WTC11 (cell line): ENCODE measurements around the gene MYOG. TPM values are rescaled to one million over a fixed set of nuclear protein-coding genes. Genes with fewer than 3 reads are reported as not detected.

ENCODE experiments used
- ATAC-seq: fragments of 200-7000 bp; cut with Tn5 transposase; 2 replicates; pipeline ENCODE4 v1.10.0; 2021; ENCODE audit warnings: mild to moderate bottlenecking, moderate library complexity
- CTCF ChIA-PET: fragments of 300-600 bp; sonication (Branson Sonifier 250); formaldehyde crosslinking; loops from one replicate; lab custom pipeline; 2021; ENCODE audit warnings: antibody characterized with exemption; lab: Charles Lee
- POLR2A ChIA-PET: fragments of 350-600 bp; sonication (Branson Sonifier 250); formaldehyde crosslinking; loops from one replicate; lab custom pipeline; 2021; ENCODE audit warnings: antibody characterized with exemption; lab: Charles Lee
- DNase-seq: peaks from one replicate; pipeline ENCODE4 v3.0.0; 2021; ENCODE audit warnings: low spot score
- H3K27ac Mint-ChIP-seq: 2 replicates; pipeline ENCODE4 v1.8.0; 2021; ENCODE audit warnings: mixed read lengths
- H3K27me3 Mint-ChIP-seq: 2 replicates; pipeline ENCODE4 v1.8.0; 2021; ENCODE audit warnings: low read depth, mild to moderate bottlenecking, moderate library complexity, mixed read lengths
- H3K36me3 Mint-ChIP-seq: 2 replicates; pipeline ENCODE4 v1.8.0; 2021; ENCODE audit warnings: mixed read lengths
- H3K4me1 Mint-ChIP-seq: 2 replicates; pipeline ENCODE4 v1.8.0; 2022; ENCODE audit warnings: mixed read lengths
- H3K4me3 Mint-ChIP-seq: 2 replicates; pipeline ENCODE4 v1.8.0; 2021; ENCODE audit warnings: mild to moderate bottlenecking, moderate library complexity, mixed read lengths
- H3K9me3 Mint-ChIP-seq: 2 replicates; pipeline ENCODE4 v1.8.0; 2021; ENCODE audit warnings: mixed read lengths
- EMX1 ChIP-seq: fragments of 250-450 bp; sonication (Bioruptor Pico); IDR thresholded peaks from 2 replicates; pipeline ENCODE4 v1.8.0; 2021; ENCODE audit warnings: mild to moderate bottlenecking
- SMAD3 ChIP-seq: sonication (generic); formaldehyde crosslinking; IDR thresholded peaks from 2 replicates; pipeline ENCODE4 v1.8.0; 2022; ENCODE audit warnings: missing genetic modification reagents, mild to moderate bottlenecking, borderline replicate concordance
- USF1 ChIP-seq: sonication (generic); formaldehyde crosslinking; IDR thresholded peaks from 2 replicates; pipeline ENCODE4 v1.8.0; 2022; ENCODE audit warnings: mild to moderate bottlenecking, missing genetic modification reagents
- ZBTB21 ChIP-seq: sonication (generic); formaldehyde crosslinking; IDR thresholded peaks from 2 replicates; pipeline ENCODE4 v1.8.1; 2023; ENCODE audit warnings: mild to moderate bottlenecking, missing genetic modification reagents, borderline replicate concordance
- ZNF138 ChIP-seq: sonication (generic); formaldehyde crosslinking; conservative IDR thresholded peaks from 2 replicates; pipeline ENCODE4 v1.8.1; 2022; ENCODE audit warnings: mild to moderate bottlenecking, moderate library complexity, missing genetic modification reagents
- ZNF281 ChIP-seq: sonication (generic); formaldehyde crosslinking; IDR thresholded peaks from 2 replicates; pipeline ENCODE4 v1.8.0; 2023; ENCODE audit warnings: mild to moderate bottlenecking, missing genetic modification reagents
- ZNF396 ChIP-seq: fragments of 250-450 bp; sonication (Bioruptor Pico); IDR thresholded peaks from 2 replicates; pipeline ENCODE4 v1.8.0; 2021; ENCODE audit warnings: mild to moderate bottlenecking, moderate library complexity, borderline replicate concordance
- ZNF416 ChIP-seq: fragments of 250-450 bp; sonication (Bioruptor Pico); IDR thresholded peaks from 2 replicates; pipeline ENCODE4 v1.9.0; 2021; ENCODE audit warnings: mild to moderate bottlenecking, inconsistent platforms
- ZNF512 ChIP-seq: sonication (generic); formaldehyde crosslinking; IDR thresholded peaks from 2 replicates; pipeline ENCODE4 v1.8.1; 2022; ENCODE audit warnings: missing genetic modification reagents, borderline replicate concordance
- ZNF671 ChIP-seq: fragments of 250-450 bp; sonication (Bioruptor Pico); IDR thresholded peaks from 2 replicates; pipeline ENCODE4 v1.8.0; 2021; ENCODE audit warnings: mild to moderate bottlenecking
- total RNA-seq: library from RNA; stranded (reverse); gene quantifications from 3 replicates; pipeline ENCODE4 v1.2.3, GENCODE V29; 2021
- TF ChIP-seq, protein P1 (sequence below): fragments of 250-450 bp; sonication (Bioruptor Pico); IDR thresholded peaks from 2 replicates; pipeline ENCODE4 v2.1.2; 2022; ENCODE audit warnings: mild to moderate bottlenecking, moderate library complexity
- TF ChIP-seq, protein P2 (sequence below): sonication (generic); formaldehyde crosslinking; conservative IDR thresholded peaks from 2 replicates; pipeline ENCODE4 v1.8.1; 2023; ENCODE audit warnings: mild to moderate bottlenecking, low read depth, missing genetic modification reagents, moderate library complexity
- TF ChIP-seq, protein P3 (sequence below): fragments of 250-450 bp; sonication (Bioruptor Pico); IDR thresholded peaks from 2 replicates; pipeline ENCODE4 v1.8.0; 2021; ENCODE audit warnings: mild to moderate bottlenecking
- TF ChIP-seq, protein P4 (sequence below): sonication (generic); formaldehyde crosslinking; IDR thresholded peaks from 2 replicates; pipeline ENCODE4 v1.8.1; 2023; ENCODE audit warnings: mild to moderate bottlenecking, missing genetic modification reagents, moderate library complexity

Gene MYOG
- total RNA-seq, 1 experiment from 2014 or later, result not detected

DNA sequence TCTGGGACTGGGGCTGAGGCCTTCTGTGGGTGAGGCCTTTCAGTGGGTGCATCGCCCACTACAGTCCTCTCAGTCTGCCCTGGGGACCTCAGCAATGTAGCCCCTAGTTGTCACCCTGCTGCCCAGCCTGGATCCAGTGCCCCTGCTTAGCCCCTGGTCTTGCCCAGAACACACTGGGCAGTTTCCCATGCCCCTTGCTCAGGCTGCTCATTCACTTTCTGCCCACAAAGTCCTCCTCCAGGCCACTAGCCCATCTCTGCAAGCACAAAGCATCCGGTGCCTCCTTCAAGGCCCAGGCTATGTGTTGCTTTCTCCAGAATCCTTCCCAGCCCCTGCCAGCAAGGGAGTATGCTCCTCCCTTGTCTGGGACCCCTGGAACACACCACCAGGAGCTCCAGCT is 36.3 kb upstream of the MYOG start (continued):
- TF ChIP-seq, protein P1, sequence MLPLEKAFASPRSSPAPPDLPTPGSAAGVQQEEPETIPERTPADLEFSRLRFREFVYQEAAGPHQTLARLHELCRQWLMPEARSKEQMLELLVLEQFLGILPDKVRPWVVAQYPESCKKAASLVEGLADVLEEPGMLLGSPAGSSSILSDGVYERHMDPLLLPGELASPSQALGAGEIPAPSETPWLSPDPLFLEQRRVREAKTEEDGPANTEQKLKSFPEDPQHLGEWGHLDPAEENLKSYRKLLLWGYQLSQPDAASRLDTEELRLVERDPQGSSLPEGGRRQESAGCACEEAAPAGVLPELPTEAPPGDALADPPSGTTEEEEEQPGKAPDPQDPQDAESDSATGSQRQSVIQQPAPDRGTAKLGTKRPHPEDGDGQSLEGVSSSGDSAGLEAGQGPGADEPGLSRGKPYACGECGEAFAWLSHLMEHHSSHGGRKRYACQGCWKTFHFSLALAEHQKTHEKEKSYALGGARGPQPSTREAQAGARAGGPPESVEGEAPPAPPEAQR, result no peak
- TF ChIP-seq, protein P2, sequence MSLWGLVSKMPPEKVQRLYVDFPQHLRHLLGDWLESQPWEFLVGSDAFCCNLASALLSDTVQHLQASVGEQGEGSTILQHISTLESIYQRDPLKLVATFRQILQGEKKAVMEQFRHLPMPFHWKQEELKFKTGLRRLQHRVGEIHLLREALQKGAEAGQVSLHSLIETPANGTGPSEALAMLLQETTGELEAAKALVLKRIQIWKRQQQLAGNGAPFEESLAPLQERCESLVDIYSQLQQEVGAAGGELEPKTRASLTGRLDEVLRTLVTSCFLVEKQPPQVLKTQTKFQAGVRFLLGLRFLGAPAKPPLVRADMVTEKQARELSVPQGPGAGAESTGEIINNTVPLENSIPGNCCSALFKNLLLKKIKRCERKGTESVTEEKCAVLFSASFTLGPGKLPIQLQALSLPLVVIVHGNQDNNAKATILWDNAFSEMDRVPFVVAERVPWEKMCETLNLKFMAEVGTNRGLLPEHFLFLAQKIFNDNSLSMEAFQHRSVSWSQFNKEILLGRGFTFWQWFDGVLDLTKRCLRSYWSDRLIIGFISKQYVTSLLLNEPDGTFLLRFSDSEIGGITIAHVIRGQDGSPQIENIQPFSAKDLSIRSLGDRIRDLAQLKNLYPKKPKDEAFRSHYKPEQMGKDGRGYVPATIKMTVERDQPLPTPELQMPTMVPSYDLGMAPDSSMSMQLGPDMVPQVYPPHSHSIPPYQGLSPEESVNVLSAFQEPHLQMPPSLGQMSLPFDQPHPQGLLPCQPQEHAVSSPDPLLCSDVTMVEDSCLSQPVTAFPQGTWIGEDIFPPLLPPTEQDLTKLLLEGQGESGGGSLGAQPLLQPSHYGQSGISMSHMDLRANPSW, result no peak
- TF ChIP-seq ZNF281 (CRISPR knock-in tag), result no peak
- no peak for TF ChIP-seq ZNF512 (CRISPR knock-in tag)
- TF ChIP-seq ZBTB21 (CRISPR knock-in tag), result no peak
- TF ChIP-seq USF1, result no peak
- no peak for TF ChIP-seq ZNF396 (CRISPR knock-in tag)
- TF ChIP-seq SMAD3, result no peak
- no peak for TF ChIP-seq ZNF138
- no peak for TF ChIP-seq EMX1 (CRISPR knock-in tag)

- Mint-ChIP-seq H3K9me3 (no peaks in the 10 kb centered on the region), H3K4me3 (no peak overlapping the region), H3K27ac (no peak overlapping the region), H3K36me3 (no peaks in the 10 kb centered on the region), H3K4me1 (peaks cover 13% of the 10 kb centered on the region), H3K27me3 (peaks cover 18% of the 10 kb centered on the region)
- ChIA-PET POLR2A (no interaction called here), CTCF (interaction anchor here (1.3 to 4.9 kb wide), 9 partner anchors 30 to 147 kb away, joined by 3 to 146 read pairs (median 11); no protein-coding TSS in a partner anchor)
- DNase-seq (no peak), ATAC-seq (no peak)
- TF ChIP-seq ZBTB21 (CRISPR knock-in tag), result no peak
- TF ChIP-seq, protein P1, result no peak
- no peak for TF ChIP-seq ZNF671 (CRISPR knock-in tag)
- no peak for TF ChIP-seq ZNF416 (CRISPR knock-in tag)
- no peak for TF ChIP-seq ZNF512 (CRISPR knock-in tag)
- TF ChIP-seq, protein P3, sequence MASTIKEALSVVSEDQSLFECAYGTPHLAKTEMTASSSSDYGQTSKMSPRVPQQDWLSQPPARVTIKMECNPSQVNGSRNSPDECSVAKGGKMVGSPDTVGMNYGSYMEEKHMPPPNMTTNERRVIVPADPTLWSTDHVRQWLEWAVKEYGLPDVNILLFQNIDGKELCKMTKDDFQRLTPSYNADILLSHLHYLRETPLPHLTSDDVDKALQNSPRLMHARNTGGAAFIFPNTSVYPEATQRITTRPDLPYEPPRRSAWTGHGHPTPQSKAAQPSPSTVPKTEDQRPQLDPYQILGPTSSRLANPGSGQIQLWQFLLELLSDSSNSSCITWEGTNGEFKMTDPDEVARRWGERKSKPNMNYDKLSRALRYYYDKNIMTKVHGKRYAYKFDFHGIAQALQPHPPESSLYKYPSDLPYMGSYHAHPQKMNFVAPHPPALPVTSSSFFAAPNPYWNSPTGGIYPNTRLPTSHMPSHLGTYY, result no peak
- TF ChIP-seq, protein P4, sequence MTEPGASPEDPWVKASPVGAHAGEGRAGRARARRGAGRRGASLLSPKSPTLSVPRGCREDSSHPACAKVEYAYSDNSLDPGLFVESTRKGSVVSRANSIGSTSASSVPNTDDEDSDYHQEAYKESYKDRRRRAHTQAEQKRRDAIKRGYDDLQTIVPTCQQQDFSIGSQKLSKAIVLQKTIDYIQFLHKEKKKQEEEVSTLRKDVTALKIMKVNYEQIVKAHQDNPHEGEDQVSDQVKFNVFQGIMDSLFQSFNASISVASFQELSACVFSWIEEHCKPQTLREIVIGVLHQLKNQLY, result no peak
These were observed 35.6 kb upstream of the MYOG start for GRCh38 chr1:203121186-203122015.
